Thymus (tissue), 11 donors: Measurements from ENCODE around the gene TBATA. TPM values are rescaled to one million over a fixed set of nuclear protein-coding genes. Genes with fewer than 3 reads are reported as not detected.
"Not testable (repeated sequence)": the region's sequence is repeated elsewhere in the genome, so short reads cannot be mapped to it uniquely, and the experiment has no call there.

Experiments
- DNase-seq, 9 donors: peaks; one replicate each; pipeline ENCODE4 v3.0.0-alpha.2; 2013; ENCODE audit warnings: low spot score in 9 of 9, low read depth in 6 of 9, missing footprints in 1 of 9
- H3K27ac ChIP-seq, 2 donors: one replicate each; pipeline ENCODE4 v1.5.1; 2013; ENCODE audit warnings: control low read depth in 1 of 2, low read depth in 1 of 2, low read length in 1 of 2, mild to moderate bottlenecking in 1 of 2, moderate library complexity in 1 of 2
- H3K27me3 ChIP-seq, 2 donors: one replicate each; pipeline ENCODE4 v1.5.1; 2013; ENCODE audit warnings: low read length in 1 of 2; ENCODE audit not compliant: control insufficient read depth in 2 of 2, insufficient read depth in 1 of 2
- H3K36me3 ChIP-seq, 2 donors: one replicate each; pipeline ENCODE4 v1.5.1; 2013; ENCODE audit warnings: low read length in 1 of 2, mild to moderate bottlenecking in 1 of 2, moderate library complexity in 1 of 2; ENCODE audit not compliant: control insufficient read depth in 2 of 2, insufficient read depth in 2 of 2
- H3K4me1 ChIP-seq, 2 donors: one replicate each; pipeline ENCODE4 v1.5.1; 2013; ENCODE audit warnings: low read length in 2 of 2; ENCODE audit not compliant: control insufficient read depth in 2 of 2, insufficient read depth in 2 of 2
- H3K4me3 ChIP-seq, 2 donors: one replicate each; pipeline ENCODE4 v1.5.1; 2013; ENCODE audit warnings: low read length in 2 of 2, control low read depth in 1 of 2, mild to moderate bottlenecking in 1 of 2
- H3K9me3 ChIP-seq, 2 donors: one replicate each; pipeline ENCODE4 v1.5.1; 2013; ENCODE audit warnings: low read length in 1 of 2, mild to moderate bottlenecking in 1 of 2; ENCODE audit not compliant: control insufficient read depth in 2 of 2, insufficient read depth in 1 of 2
- WGBS: extraction: QIAGEN DNeasy Blood & Tissue Kit; methylation state at CpG from one replicate; pipeline ENCODE4 v1.1.7; 2013; 5-methylcytosine and 5-hydroxymethylcytosine counted together
- polyA plus RNA-seq: library from polyadenylated mRNA; stranded (reverse); fragments of 200-250 nt; gene quantifications from one replicate; pipeline ENCODE4 v1.2.3, GENCODE V29; 2013
- total RNA-seq: library from RNA; stranded (reverse); fragments of 120-200 nt; gene quantifications from one replicate; pipeline ENCODE4 v1.2.4, GENCODE V29; 2013
- donor health status: healthy.

The TBATA gene
- total and polyA plus RNA-seq, 2 donors = 42.1 to 134 TPM

GRCh38 chr10:70776455-70777005 lies 8.6 kb downstream of the TBATA start:
- no peaks in the 10 kb centered on the region for H3K9me3 ChIP-seq
- no peak overlapping the region for H3K27ac ChIP-seq
- DNase-seq = no peak
- no peaks in the 10 kb centered on the region for H3K27me3 ChIP-seq
- no peaks in the 10 kb centered on the region for H3K36me3 ChIP-seq
- no peak overlapping the region for H3K4me3 ChIP-seq
- WGBS = 92% methylated on average over 11 of the region's 11 CpGs
- H3K4me1 ChIP-seq = peaks cover 0 to 5% of the 10 kb centered on the region in 2 donors

GRCh38 chr10:70775679-70776454 lies 9.3 kb downstream of the TBATA start:
- Histone ChIP-seq H3K4me3 (no peak overlapping the region), H3K9me3 (no peaks in the 10 kb centered on the region), H3K36me3 (no peaks in the 10 kb centered on the region), H3K4me1 (peaks cover 0 to 5% of the 10 kb centered on the region in 2 donors), H3K27ac (no peak overlapping the region), H3K27me3 (no peaks in the 10 kb centered on the region)
- no peak for DNase-seq
- 97% methylated on average over 13 of the region's 13 CpGs for WGBS

GRCh38 chr10:70774810-70775678 lies 10.1 kb downstream of the TBATA start:
- peaks cover 0 to 5% of the 10 kb centered on the region in 2 donors for H3K4me1 ChIP-seq
- H3K4me3 ChIP-seq = no peak overlapping the region
- no peaks in the 10 kb centered on the region for H3K27me3 ChIP-seq
- H3K9me3 ChIP-seq = no peaks in the 10 kb centered on the region
- peak overlapping the region in 1 of 2 donors; percentile 2 for H3K27ac ChIP-seq
- H3K36me3 ChIP-seq = no peaks in the 10 kb centered on the region
- DNase-seq = no peak
- 87% methylated on average over 14 of the region's 14 CpGs for WGBS

DNA sequence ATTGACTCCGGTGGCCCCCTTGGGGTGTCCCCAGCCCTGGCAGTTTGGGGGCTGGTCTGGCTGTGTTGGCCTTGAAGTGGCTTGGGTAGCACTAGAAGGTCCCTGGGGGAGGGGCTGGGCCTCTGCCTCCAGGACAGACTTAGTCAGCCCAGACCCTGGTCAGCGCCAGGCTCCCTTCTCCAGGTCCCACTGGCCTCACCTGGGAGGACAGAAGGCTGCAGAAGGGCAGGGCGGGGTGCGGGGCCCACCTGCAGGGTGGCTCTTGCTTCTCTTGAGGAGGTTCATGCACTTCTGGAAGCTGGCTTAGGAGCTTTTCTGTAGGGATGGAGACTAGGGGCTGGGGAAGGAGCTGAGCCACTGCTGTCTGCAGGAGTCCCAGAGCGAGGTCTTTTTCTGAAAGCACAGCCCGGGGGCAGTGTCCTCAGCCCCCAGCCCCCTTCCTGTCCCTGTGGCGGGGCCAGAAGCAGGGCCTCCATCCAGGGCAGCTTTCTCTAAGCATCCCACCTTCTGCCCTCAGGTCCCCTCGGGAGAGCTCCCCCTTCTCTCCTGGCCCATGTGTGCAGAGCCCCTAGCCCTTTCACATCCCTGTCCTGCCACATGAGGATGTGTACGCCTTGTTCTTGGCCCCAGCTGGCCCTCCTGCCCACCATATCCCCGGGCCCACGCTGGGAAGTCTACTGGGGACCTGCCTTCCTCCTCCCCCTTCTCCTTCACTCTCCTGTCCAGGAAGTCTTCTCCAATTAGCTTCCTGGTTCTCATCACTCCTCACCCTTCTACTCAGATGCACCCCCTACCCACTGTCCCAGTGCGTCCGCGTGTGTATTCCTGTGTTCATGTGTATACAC lies 11.0 kb downstream of the TBATA start:
- Histone ChIP-seq H3K36me3 (no peaks in the 10 kb centered on the region), H3K27ac (no peak overlapping the region), H3K4me1 (peaks cover 0 to 5% of the 10 kb centered on the region in 2 donors), H3K9me3 (no peaks in the 10 kb centered on the region), H3K4me3 (no peak overlapping the region), H3K27me3 (no peaks in the 10 kb centered on the region)
- no peak for DNase-seq
- 96% methylated on average over 14 of the region's 14 CpGs for WGBS

DNA sequence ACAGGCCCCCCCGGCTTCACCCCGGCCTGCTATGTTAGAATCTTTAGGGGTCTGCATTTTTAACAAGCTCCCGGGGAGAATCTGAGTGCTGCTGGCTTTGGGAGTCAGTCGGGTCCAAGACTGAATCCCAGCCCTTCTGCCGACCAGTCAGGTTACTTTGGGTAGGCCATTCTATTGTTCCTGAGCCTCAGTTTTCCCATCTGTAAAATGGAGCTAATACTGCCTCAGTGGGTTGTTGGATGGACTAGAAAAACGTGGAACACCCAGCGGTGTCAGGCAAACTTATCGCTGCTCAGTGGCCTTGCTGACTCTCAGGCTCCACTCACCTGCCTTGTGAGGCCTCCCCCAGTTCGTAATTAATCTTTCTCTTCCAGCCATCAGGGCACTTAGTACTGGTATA lies 11.7 kb downstream of the TBATA start:
- no peak overlapping the region for H3K4me3 ChIP-seq
- H3K36me3 ChIP-seq = no peaks in the 10 kb centered on the region
- WGBS = 87% methylated on average over 9 of the region's 9 CpGs
- H3K4me1 ChIP-seq = peaks cover 0 to 5% of the 10 kb centered on the region in 2 donors
- H3K27me3 ChIP-seq = no peaks in the 10 kb centered on the region
- H3K27ac ChIP-seq = no peak overlapping the region
- DNase-seq = no peak
- no peaks in the 10 kb centered on the region for H3K9me3 ChIP-seq

- DNase-seq = no peak
Observed at GRCh38 chr10:70772627-70773026, 12.6 kb downstream of the TBATA start.

DNA sequence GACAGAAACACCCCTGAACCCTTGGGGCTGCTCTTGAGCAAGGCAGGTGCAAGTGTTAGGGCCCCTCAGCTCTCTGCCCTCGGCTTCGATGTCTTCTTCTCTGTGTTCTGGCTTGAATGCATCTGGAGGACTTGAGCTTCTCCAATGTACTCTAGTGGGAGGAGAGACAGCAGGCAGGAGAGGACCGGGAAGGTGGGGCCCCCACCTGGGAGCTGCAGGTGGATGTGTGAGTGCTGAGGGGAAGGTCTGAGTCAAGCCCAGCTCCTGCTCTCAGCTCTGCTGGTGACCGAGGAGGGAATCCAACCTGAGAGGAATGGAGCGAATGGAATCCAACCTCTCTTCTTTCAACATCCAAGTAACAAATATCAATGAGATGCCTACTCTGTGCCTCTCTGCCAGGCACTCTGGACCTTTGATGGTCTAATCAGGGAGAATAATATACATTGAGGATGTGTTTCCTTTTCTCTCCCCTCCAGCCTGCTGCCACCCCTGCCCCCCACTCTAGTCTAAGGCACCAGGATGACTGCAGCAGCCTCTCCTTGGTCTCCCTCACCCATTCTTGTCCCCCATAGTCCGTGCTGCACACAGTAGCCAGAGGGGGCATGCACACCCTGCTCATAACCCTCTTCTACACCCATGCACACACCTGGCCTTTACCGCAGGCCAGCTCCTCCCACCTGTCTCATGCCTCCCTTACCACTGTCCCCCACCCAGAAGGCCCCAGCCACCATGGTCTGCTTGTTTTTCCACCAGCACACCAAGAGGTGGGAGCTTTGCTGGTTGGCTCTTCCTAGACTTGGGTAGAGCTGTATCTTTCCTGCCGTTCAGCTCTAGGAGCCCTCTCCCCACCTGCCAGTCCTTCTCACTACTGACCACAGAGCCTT lies 13.6 kb downstream of the TBATA start:
- no peaks in the 10 kb centered on the region for H3K36me3 ChIP-seq
- H3K4me1 ChIP-seq = peaks cover 0 to 5% of the 10 kb centered on the region in 2 donors
- no peak for DNase-seq
- H3K9me3 ChIP-seq = no peaks in the 10 kb centered on the region
- 95% methylated on average over 8 of the region's 8 CpGs for WGBS
- no peak overlapping the region for H3K4me3 ChIP-seq
- no peaks in the 10 kb centered on the region for H3K27me3 ChIP-seq
- no peak overlapping the region for H3K27ac ChIP-seq

More at GRCh38 chr10:70772627-70773026, 12.6 kb downstream of the TBATA start:
- H3K4me1 ChIP-seq = peaks cover 0 to 5% of the 10 kb centered on the region in 2 donors
- 98% methylated on average over 4 of the region's 4 CpGs for WGBS
- no peaks in the 10 kb centered on the region for H3K36me3 ChIP-seq
- no peak overlapping the region for H3K27ac ChIP-seq
- H3K9me3 ChIP-seq = no peaks in the 10 kb centered on the region
- H3K4me3 ChIP-seq = no peak overlapping the region
- no peaks in the 10 kb centered on the region for H3K27me3 ChIP-seq

DNA sequence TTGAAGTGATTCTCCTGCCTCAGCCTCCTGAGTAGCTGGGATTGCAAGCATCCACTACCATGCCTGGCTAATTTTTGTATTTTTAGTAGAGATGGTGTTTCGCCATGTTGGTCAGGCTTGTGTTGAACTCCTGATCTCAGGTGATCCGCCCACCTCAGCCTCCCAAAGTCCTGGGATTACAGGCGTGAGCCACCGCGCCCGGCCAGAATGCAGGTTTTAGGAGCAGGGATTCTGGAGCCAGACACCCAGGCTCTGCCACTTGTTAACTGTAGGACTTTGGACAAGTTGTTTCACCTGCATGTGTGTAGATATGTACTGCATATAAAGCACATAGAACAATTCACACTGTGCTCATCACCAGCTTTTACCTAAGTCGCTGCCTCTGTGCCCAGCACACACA lies 14.7 kb downstream of the TBATA start:
- not testable (repeated sequence) for H3K4me3 ChIP-seq, DNase-seq, H3K4me1 ChIP-seq, H3K27ac ChIP-seq, H3K9me3 ChIP-seq, H3K27me3 ChIP-seq, H3K36me3 ChIP-seq
- 97% methylated on average over 7 of the region's 7 CpGs for WGBS
